ENCODE measurements around the gene MDFIC. TPM values are rescaled to one million over a fixed set of nuclear protein-coding genes. Genes with fewer than 3 reads are reported as not detected.
"Not testable (repeated sequence)": the region's sequence is repeated elsewhere in the genome, so short reads cannot be mapped to it uniquely, and the experiment has no call there.

MDFIC gene
- total RNA-seq, 1 donor from 2014 or later: 5.4 TPM

DNA sequence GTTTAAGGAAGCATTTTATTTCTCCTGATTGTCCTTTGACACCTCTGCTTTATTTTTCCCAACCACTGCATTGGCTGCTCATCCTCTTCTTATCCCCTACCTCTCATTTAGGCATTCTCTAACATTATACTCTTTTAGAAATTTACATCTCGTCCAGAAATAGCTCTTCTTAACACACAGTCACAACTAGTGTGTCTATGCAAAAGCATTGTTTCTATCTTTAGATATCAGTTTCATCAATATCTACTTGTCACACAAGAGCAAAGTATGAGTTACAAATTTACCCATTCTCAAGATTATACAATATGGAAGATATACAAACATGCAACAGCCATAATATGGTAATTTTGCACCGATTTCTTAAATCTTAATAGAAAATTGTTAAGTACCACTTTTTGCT, 35.7 kb upstream of the MDFIC start:
- no peaks in the 10 kb centered on the region for H3K4me1 Mint-ChIP-seq (ENCODE audit: low read depth)
- DNase-seq (ENCODE audit: low spot score, unreplicated experiment): no peak
- no peak overlapping the region for H3K4me3 Mint-ChIP-seq (ENCODE audit: low read depth)
- TF ChIP-seq, protein P1, sequence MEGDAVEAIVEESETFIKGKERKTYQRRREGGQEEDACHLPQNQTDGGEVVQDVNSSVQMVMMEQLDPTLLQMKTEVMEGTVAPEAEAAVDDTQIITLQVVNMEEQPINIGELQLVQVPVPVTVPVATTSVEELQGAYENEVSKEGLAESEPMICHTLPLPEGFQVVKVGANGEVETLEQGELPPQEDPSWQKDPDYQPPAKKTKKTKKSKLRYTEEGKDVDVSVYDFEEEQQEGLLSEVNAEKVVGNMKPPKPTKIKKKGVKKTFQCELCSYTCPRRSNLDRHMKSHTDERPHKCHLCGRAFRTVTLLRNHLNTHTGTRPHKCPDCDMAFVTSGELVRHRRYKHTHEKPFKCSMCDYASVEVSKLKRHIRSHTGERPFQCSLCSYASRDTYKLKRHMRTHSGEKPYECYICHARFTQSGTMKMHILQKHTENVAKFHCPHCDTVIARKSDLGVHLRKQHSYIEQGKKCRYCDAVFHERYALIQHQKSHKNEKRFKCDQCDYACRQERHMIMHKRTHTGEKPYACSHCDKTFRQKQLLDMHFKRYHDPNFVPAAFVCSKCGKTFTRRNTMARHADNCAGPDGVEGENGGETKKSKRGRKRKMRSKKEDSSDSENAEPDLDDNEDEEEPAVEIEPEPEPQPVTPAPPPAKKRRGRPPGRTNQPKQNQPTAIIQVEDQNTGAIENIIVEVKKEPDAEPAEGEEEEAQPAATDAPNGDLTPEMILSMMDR (IDR thresholded peaks at IDR 0.05; ENCODE audit: unreplicated experiment): no peak
- no peaks in the 10 kb centered on the region for H3K36me3 Mint-ChIP-seq (ENCODE audit: insufficient read depth)
- no peak overlapping the region for H3K27ac Mint-ChIP-seq
- no peaks in the 10 kb centered on the region for H3K27me3 Mint-ChIP-seq
- no peaks in the 10 kb centered on the region for H3K9me3 Mint-ChIP-seq (ENCODE audit: low read depth)

DNA sequence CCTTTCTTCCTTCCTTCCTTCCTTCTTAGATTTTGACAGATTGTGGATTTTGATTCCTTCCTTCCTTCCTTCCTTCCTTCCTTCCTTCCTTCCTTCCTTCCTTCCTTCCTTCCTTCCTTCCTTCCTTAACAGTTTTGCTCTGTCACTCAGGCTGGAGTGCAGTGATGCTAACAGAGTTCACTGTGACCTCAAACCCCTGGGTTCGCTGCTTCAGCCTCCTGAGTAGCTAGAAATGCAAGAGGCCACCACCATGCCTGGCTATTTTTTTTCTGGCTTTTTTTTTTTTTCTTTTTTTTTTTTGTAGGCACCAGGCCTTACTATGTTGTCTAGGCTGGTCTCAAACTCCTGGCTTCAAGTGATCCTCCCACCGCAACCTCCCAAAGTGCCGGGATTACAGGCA, 32.8 kb upstream of the MDFIC start:
- H3K36me3 Mint-ChIP-seq (ENCODE audit: insufficient read depth); H3K4me1 Mint-ChIP-seq (ENCODE audit: low read depth); H3K27me3 Mint-ChIP-seq; H3K27ac Mint-ChIP-seq; H3K9me3 Mint-ChIP-seq (ENCODE audit: low read depth); H3K4me3 Mint-ChIP-seq (ENCODE audit: low read depth); DNase-seq (ENCODE audit: low spot score, unreplicated experiment): not testable (repeated sequence)

DNA sequence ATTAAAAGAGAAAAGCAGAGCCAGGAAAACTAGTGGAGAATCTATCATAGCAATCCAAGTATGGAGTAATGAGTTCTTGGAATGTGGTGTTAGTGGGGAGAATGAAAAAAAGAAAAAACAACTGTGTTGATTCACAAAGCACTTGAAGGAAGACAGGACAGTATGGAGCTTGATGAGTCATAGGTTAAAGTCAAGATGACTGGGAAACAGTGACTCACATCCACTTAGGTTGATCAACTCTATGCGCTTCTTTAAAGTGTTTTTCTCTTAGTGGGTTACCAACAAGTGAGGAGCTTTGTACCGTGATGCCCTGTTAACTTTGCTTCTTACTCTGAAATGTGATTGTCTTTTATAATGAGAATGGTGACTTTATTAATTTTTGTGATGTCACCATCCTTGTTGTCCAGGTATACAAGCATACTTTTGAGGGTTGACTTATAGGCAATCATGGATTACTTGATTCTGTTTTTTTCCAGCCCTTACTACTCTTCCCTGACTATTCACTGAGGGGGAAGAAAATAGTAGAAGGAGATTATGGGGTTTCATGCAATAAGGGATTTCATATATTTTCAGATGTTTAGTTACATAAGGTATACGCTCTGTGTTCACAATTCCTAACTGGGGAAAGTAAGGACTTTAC, 32.1 kb upstream of the MDFIC start:
- Mint-ChIP-seq H3K9me3 (ENCODE audit: low read depth) (peaks cover 6% of the 10 kb centered on the region), H3K27me3 (no peaks in the 10 kb centered on the region), H3K27ac (no peak overlapping the region), H3K4me3 (ENCODE audit: low read depth) (no peak overlapping the region), H3K4me1 (ENCODE audit: low read depth) (no peaks in the 10 kb centered on the region), H3K36me3 (ENCODE audit: insufficient read depth) (no peaks in the 10 kb centered on the region)
- DNase-seq (ENCODE audit: low spot score, unreplicated experiment): no peak
- TF ChIP-seq, protein P1 (IDR thresholded peaks at IDR 0.05; ENCODE audit: unreplicated experiment): no peak

DNA sequence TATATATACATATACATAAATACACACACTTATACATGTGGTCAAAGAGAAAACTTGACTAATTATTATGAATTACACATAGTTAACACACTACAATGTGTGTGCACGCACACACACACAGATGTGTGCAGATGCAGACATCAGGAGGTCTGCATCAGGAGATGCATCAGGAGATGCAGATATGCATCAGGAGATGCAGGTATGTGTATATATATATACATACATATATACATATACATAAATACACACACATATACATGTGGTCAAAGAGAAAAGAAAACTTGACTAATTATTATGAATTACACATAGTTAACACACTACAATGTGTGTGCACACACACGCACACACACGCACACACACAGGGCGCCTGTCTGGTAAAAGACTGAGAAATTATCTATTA, 31.3 kb upstream of the MDFIC start:
- H3K36me3 Mint-ChIP-seq (ENCODE audit: insufficient read depth): no peaks in the 10 kb centered on the region

DNA sequence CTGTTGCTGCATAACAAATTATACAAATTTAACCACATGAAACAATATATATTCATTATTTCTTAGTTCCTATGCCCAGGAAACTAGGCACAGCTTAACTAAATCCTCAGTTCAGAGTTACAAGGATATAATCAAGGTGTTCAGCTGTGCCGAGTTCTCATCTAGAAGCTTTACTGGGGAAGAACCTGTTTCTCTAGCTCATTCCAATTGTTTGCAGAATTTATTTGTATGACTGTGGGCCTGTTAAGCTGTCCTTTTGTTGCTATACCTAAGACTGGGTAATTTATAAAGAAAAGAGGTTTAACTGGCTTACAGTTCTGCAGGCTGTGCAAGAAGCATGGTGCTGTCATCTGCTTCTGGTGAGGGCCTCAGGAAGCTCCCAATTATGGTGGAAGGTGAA, 21.8 kb upstream of the MDFIC start:
- H3K27me3 Mint-ChIP-seq: no peaks in the 10 kb centered on the region
- no peaks in the 10 kb centered on the region for H3K36me3 Mint-ChIP-seq (ENCODE audit: insufficient read depth)
- TF ChIP-seq, protein P1 (IDR thresholded peaks at IDR 0.05; ENCODE audit: unreplicated experiment): no peak
- peaks cover 7% of the 10 kb centered on the region for H3K9me3 Mint-ChIP-seq (ENCODE audit: low read depth)
- no peak overlapping the region for H3K4me3 Mint-ChIP-seq (ENCODE audit: low read depth)
- H3K4me1 Mint-ChIP-seq (ENCODE audit: low read depth): peaks cover 6% of the 10 kb centered on the region
- no peak for DNase-seq (ENCODE audit: low spot score, unreplicated experiment)
- no peak overlapping the region for H3K27ac Mint-ChIP-seq

More for the DNA sequence above, 31.3 kb upstream of the MDFIC start:
- no peak overlapping the region for H3K27ac Mint-ChIP-seq
- H3K4me1 Mint-ChIP-seq (ENCODE audit: low read depth): no peaks in the 10 kb centered on the region
- H3K9me3 Mint-ChIP-seq (ENCODE audit: low read depth): peaks cover 6% of the 10 kb centered on the region
- no peaks in the 10 kb centered on the region for H3K27me3 Mint-ChIP-seq
- H3K4me3 Mint-ChIP-seq (ENCODE audit: low read depth): no peak overlapping the region
- DNase-seq (ENCODE audit: low spot score, unreplicated experiment): no peak
- TF ChIP-seq, protein P1 (IDR thresholded peaks at IDR 0.05; ENCODE audit: unreplicated experiment): no peak

DNA sequence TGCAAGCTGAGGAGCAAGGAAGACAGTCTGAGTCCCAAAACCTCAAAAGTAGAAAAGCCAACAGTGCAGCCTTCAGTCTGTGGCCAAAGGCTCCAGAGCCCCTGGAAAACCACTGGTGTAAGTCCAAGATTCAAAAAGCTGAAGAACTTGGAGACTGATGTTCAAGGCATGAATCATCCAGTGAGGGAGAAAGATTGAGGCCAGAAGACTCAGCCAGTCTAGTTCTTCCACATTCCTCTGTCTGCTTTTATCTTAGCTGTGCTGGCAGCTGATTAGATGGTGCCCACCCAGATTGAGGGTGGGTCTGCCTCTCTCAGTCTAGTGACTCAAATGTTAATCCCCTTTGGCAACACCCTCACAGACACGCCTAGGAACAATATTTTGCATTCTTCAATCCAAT, 20.1 kb upstream of the MDFIC start:
- Mint-ChIP-seq H3K9me3 (ENCODE audit: low read depth) (peaks cover 7% of the 10 kb centered on the region), H3K27me3 (no peaks in the 10 kb centered on the region), H3K27ac (no peak overlapping the region), H3K4me3 (ENCODE audit: low read depth) (no peak overlapping the region), H3K36me3 (ENCODE audit: insufficient read depth) (no peaks in the 10 kb centered on the region), H3K4me1 (ENCODE audit: low read depth) (peaks cover 6% of the 10 kb centered on the region)
- no peak for DNase-seq (ENCODE audit: low spot score, unreplicated experiment)
- TF ChIP-seq, protein P1 (IDR thresholded peaks at IDR 0.05; ENCODE audit: unreplicated experiment): no peak
